ENCODE data around the gene HMGN4. TPM values are rescaled to one million over a fixed set of nuclear protein-coding genes. Genes with fewer than 3 reads are reported as not detected.

HMGN4 gene
- total RNA-seq, result 79.7 and 106 TPM in 2 replicates

GRCh38 chr6:26537846-26538571 is at the start of gene HMGN4:
Gene HMGN4 (plus strand): TSS chr6:26538366. CDS start chr6:26545207, 6,841 bp downstream.

GRCh38 chr6:26500102-26500501 is 38.1 kb upstream of the HMGN4 start, which contains the start of gene BTN1A1:
Gene BTN1A1 (plus strand): TSS chr6:26500303. CDS start chr6:26501287, 984 bp downstream.

Other genes starting within 250 kb of the HMGN4 start
- gene BTN3A2, start 173.2 kb upstream of the HMGN4 start, total RNA-seq, result 14.3 and 32.9 TPM in 2 replicates
- gene BTN2A2, start 155.3 kb upstream of the HMGN4 start, total RNA-seq, result 10.8 and 15.0 TPM in 2 replicates
- gene BTN3A1, start 136.1 kb upstream of the HMGN4 start, total RNA-seq, result 32.7 and 37.2 TPM in 2 replicates
- gene BTN3A3, start 97.9 kb upstream of the HMGN4 start, total RNA-seq, result 27.9 and 38.2 TPM in 2 replicates
- gene BTN2A1, start 80.4 kb upstream of the HMGN4 start, total RNA-seq, result 7.3 and 10.2 TPM in 2 replicates
- not detected in 2 replicates for gene BTN1A1, start 38.1 kb upstream of the HMGN4 start, total RNA-seq
- 10.6 and 11.8 TPM in 2 replicates for gene ABT1, start 58.6 kb downstream of the HMGN4 start, total RNA-seq
- gene ZNF322, start 121.4 kb downstream of the HMGN4 start, total RNA-seq, result 16.4 and 17.2 TPM in 2 replicates

All from smooth muscle cell of trachea (primary cell).